DND-41 (cell line): ENCODE results near the gene NEURL1.

Source experiments
- ATAC-seq: fragments of 200-7000 bp; cut with Tn5 transposase; 3 replicates; pipeline ENCODE4 v1.9.1; 2021; ENCODE audit warnings: low read depth; ENCODE audit not compliant: insufficient read depth
- DNase-seq: peaks from one replicate; pipeline ENCODE4 v3.0.0-alpha.2; 2020
- H2AFZ ChIP-seq: 2 replicates; pipeline ENCODE4 v1.6.0; 2012; ENCODE audit warnings: low read depth, low read length
- H3K27ac ChIP-seq: 2 replicates; pipeline ENCODE4 v1.5.1; 2012; ENCODE audit warnings: low read length, inconsistent platforms
- H3K27me3 ChIP-seq: fragments of 200-600 bp; sonication (generic); 2 replicates; pipeline ENCODE4 v1.6.0; 2012; ENCODE audit warnings: low read length, mild to moderate bottlenecking, inconsistent platforms; ENCODE audit not compliant: insufficient read depth, poor library complexity
- H3K36me3 ChIP-seq: 2 replicates; pipeline ENCODE4 v1.5.1; 2012; ENCODE audit warnings: low read length, inconsistent platforms; ENCODE audit not compliant: insufficient read depth
- H3K4me1 ChIP-seq: 2 replicates; pipeline ENCODE4 v1.5.1; 2012; ENCODE audit warnings: mild to moderate bottlenecking, low read length; ENCODE audit not compliant: insufficient read depth
- H3K4me2 ChIP-seq: 2 replicates; pipeline ENCODE4 v1.6.0; 2012; ENCODE audit warnings: mild to moderate bottlenecking, moderate library complexity, low read length, inconsistent platforms; ENCODE audit not compliant: insufficient read depth
- H3K4me3 ChIP-seq, 2 experiments: fragments of 200-600 bp in 1 of 2; shearing (Covaris generic) in 1 of 2; 2 replicates each; pipeline ENCODE4 v1.5.1; 2012 to 2016; ENCODE audit warnings: inconsistent platforms in 2 of 2, low read length in 2 of 2, mild to moderate bottlenecking in 2 of 2, low read depth in 1 of 2, moderate library complexity in 1 of 2
- H3K79me2 ChIP-seq: 2 replicates; pipeline ENCODE4 v1.6.0; 2012; ENCODE audit warnings: low read length, inconsistent platforms; ENCODE audit not compliant: insufficient read depth
- H3K9ac ChIP-seq: 2 replicates; pipeline ENCODE4 v1.6.0; 2012; ENCODE audit warnings: low read depth, mild to moderate bottlenecking, inconsistent platforms, low read length, moderate library complexity
- H3K9me3 ChIP-seq: 2 replicates; pipeline ENCODE4 v1.5.1; 2012; ENCODE audit warnings: low read length, moderate library complexity, mild to moderate bottlenecking, inconsistent platforms; ENCODE audit not compliant: insufficient read depth, severe bottlenecking
- H4K20me1 ChIP-seq: 2 replicates; pipeline ENCODE4 v1.6.0; 2012; ENCODE audit warnings: low read length; ENCODE audit not compliant: insufficient read depth
- CTCF ChIP-seq: IDR thresholded peaks from 2 replicates; pipeline ENCODE4 v1.5.1; 2012; ENCODE audit warnings: borderline replicate concordance, low read length, moderate library complexity, mild to moderate bottlenecking; ENCODE audit not compliant: poor library complexity, severe bottlenecking; ENCODE audit errors: extremely low read depth
- EZH2 ChIP-seq: IDR thresholded peaks from 3 replicates; pipeline ENCODE4 v1.6.1; 2012; ENCODE audit warnings: borderline replicate concordance, low read depth, mild to moderate bottlenecking, moderate library complexity, low read length, inconsistent platforms; ENCODE audit not compliant: severe bottlenecking

Gene NEURL1

DNA sequence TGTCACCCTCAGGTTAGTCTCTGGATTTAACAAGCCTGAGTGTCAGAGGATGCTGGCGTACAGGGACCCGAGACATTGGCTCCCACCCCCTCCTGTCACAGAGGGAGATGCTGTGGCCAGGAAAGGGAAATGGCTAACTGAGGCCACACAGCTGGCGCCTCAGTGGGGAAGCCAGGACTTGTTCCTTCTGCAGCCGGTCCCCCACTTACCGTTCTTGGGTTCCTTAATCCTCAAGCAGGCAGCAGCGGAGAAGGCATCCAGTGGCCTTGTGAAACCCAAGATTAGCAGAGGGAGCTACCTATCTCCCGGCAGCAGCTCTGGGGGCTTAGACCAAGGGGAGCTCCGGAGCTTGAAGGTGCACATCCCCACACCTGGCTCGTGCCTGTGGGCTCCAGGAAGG is 65.4 kb downstream of the NEURL1 start:
- no peaks in the 10 kb centered on the region for H3K4me1 ChIP-seq
- H3K9me3 ChIP-seq: no peaks in the 10 kb centered on the region
- no peak overlapping the region for H3K4me3 ChIP-seq
- no peak overlapping the region for H3K9ac ChIP-seq
- no peak overlapping the region for H2AFZ ChIP-seq
- peaks cover 11% of the 10 kb centered on the region for H3K27me3 ChIP-seq
- no peak for DNase-seq
- TF ChIP-seq EZH2 (no peak), CTCF (no peak)
- ATAC-seq: no peak
- no peaks in the 10 kb centered on the region; the same call in 1 of the 2 replicates for H4K20me1 ChIP-seq
- H3K79me2 ChIP-seq: no peaks in the 10 kb centered on the region
- no peak overlapping the region for H3K4me2 ChIP-seq
- H3K27ac ChIP-seq: no peak overlapping the region
- no peaks in the 10 kb centered on the region for H3K36me3 ChIP-seq

GRCh38 chr10:103559776-103560175 is 66.3 kb downstream of the NEURL1 start:
- H3K4me1 ChIP-seq: no peaks in the 10 kb centered on the region
- H2AFZ ChIP-seq: no peak overlapping the region
- peaks cover 11% of the 10 kb centered on the region for H3K27me3 ChIP-seq
- H3K79me2 ChIP-seq: no peaks in the 10 kb centered on the region
- no peak for DNase-seq
- H3K4me2 ChIP-seq: no peak overlapping the region
- no peak for TF ChIP-seq CTCF
- TF ChIP-seq EZH2: no peak
- H4K20me1 ChIP-seq: no peaks in the 10 kb centered on the region; the same call in 1 of the 2 replicates
- no peak for ATAC-seq
- H3K27ac ChIP-seq: no peak overlapping the region
- H3K4me3 ChIP-seq: no peak overlapping the region
- H3K9ac ChIP-seq: no peak overlapping the region
- H3K36me3 ChIP-seq: no peaks in the 10 kb centered on the region
- H3K9me3 ChIP-seq: no peaks in the 10 kb centered on the region

DNA sequence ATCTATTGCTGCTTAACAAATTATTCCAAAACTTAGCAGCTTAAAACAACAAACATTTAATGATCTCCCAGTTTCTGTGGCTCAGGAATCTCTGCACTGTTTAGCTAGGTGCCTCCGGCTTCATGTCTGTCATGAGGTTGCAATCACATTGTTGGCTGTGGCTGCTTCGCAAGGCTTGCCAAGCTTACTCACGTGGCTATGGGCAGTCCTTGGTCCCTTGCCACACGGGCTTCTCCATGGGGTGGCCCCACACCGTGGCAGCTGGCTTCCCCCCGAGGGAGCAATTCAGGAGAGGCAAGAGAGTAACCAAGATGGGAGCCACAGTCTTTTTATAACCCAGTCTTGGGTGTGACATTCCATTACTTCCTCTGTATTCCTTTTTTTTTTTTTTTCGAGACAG is 67.4 kb downstream of the NEURL1 start:
- Histone ChIP-seq H4K20me1 (no peaks in the 10 kb centered on the region; the same call in 1 of the 2 replicates), H3K36me3 (no peaks in the 10 kb centered on the region), H3K9me3 (no peaks in the 10 kb centered on the region), H3K4me3 (no peak overlapping the region), H3K4me1 (no peaks in the 10 kb centered on the region), H2AFZ (no peak overlapping the region), H3K79me2 (no peaks in the 10 kb centered on the region), H3K27me3 (peaks cover 11% of the 10 kb centered on the region), H3K4me2 (no peak overlapping the region), H3K27ac (no peak overlapping the region), H3K9ac (no peak overlapping the region)
- ATAC-seq (no peak), DNase-seq (no peak)
- TF ChIP-seq EZH2 (no peak), CTCF (no peak)

- DNase-seq (no peak), ATAC-seq (no peak)
- no peaks in the 10 kb centered on the region for H3K9me3 ChIP-seq
- H3K79me2 ChIP-seq: no peaks in the 10 kb centered on the region
- no peak for TF ChIP-seq CTCF
- no peak for TF ChIP-seq EZH2
- peaks cover 11% of the 10 kb centered on the region for H3K27me3 ChIP-seq
- H3K4me2 ChIP-seq: no peak overlapping the region
- no peaks in the 10 kb centered on the region for H3K4me1 ChIP-seq
- no peaks in the 10 kb centered on the region for H3K36me3 ChIP-seq
- no peak overlapping the region for H3K27ac ChIP-seq
- H3K9ac ChIP-seq: no peak overlapping the region
- no peak overlapping the region for H3K4me3 ChIP-seq
- no peaks in the 10 kb centered on the region for H4K20me1 ChIP-seq
- no peak overlapping the region for H2AFZ ChIP-seq
These were observed 68.9 kb downstream of the NEURL1 start for GRCh38 chr10:103562383-103562782.
